ENCODE measurements around the gene NDUFC2.

NDUFC2 gene

GRCh38 chr11:78025378-78025777 lies 54.3 kb downstream of the NDUFC2 start:
- no peak for DNase-seq

- no peak for DNase-seq
These were observed 56.2 kb downstream of the NDUFC2 start for GRCh38 chr11:78023426-78023825.

GRCh38 chr11:78022397-78023396 lies 57.0 kb downstream of the NDUFC2 start, which contains the start of gene KCTD14:
Gene KCTD14, minus strand, starts transcription at chr11:78023276. Its CDS starts 27 bp downstream, at chr11:78023249.
- DNase-seq, result peak; percentile 30

GRCh38 chr11:78021611-78022010 lies 58.1 kb downstream of the NDUFC2 start:
- DNase-seq, result no peak

- DNase-seq, result no peak
These were observed 59.4 kb downstream of the NDUFC2 start for GRCh38 chr11:78020246-78020645.

GRCh38 chr11:78019808-78020207 lies 59.9 kb downstream of the NDUFC2 start:
- DNase-seq, result no peak
